Mucosa of rectum (tissue), 2 donors: ENCODE results near the gene TEP1.

ENCODE experiments used
- H3K27ac ChIP-seq, 2 donors: one replicate each; pipeline ENCODE4 v1.7.0; 2013; ENCODE audit warnings: inconsistent platforms in 2 of 2, low read depth in 2 of 2, low read length in 2 of 2
- H3K27me3 ChIP-seq, 2 donors: one replicate each; pipeline ENCODE4 v1.7.0; 2013; ENCODE audit warnings: low read length in 2 of 2; ENCODE audit not compliant: control insufficient read depth in 2 of 2, insufficient read depth in 2 of 2
- H3K36me3 ChIP-seq, 2 donors: one replicate each; pipeline ENCODE4 v1.7.0; 2013; ENCODE audit warnings: low read length in 2 of 2; ENCODE audit not compliant: control insufficient read depth in 2 of 2, insufficient read depth in 2 of 2
- H3K4me1 ChIP-seq, 2 donors: one replicate each; pipeline ENCODE4 v1.7.0; 2013; ENCODE audit warnings: low read length in 2 of 2, mild to moderate bottlenecking in 1 of 2; ENCODE audit not compliant: control insufficient read depth in 2 of 2, insufficient read depth in 2 of 2
- H3K4me3 ChIP-seq, 2 donors: one replicate each; pipeline ENCODE4 v1.7.0; 2013; ENCODE audit warnings: low read length in 2 of 2
- H3K9ac ChIP-seq, 2 donors: one replicate each; pipeline ENCODE4 v1.7.0; 2013; ENCODE audit warnings: low read length in 2 of 2, low read depth in 1 of 2, mild to moderate bottlenecking in 1 of 2
- H3K9me3 ChIP-seq, 2 donors: one replicate each; pipeline ENCODE4 v1.7.0; 2013; ENCODE audit warnings: low read length in 2 of 2; ENCODE audit not compliant: control insufficient read depth in 2 of 2
- donor health status: healthy.
- donor health status: Normal muscosa, but diverticular disease.

The TEP1 gene

GRCh38 chr14:20332431-20332787 is 80.9 kb downstream of the TEP1 start:
- Histone ChIP-seq H3K27me3 (no peaks in the 10 kb centered on the region), H3K4me3 (peak overlapping the region; percentile 74 to 88), H3K9me3 (no peaks in the 10 kb centered on the region), H3K9ac (peak overlapping the region; percentile 70 to 84), H3K36me3 (no peaks in the 10 kb centered on the region), H3K4me1 (peaks cover 7 to 12% of the 10 kb centered on the region in 2 donors), H3K27ac (peak overlapping the region; percentile 85 to 90)

- Histone ChIP-seq H3K9ac (no peak overlapping the region), H3K4me1 (peaks cover 7 to 13% of the 10 kb centered on the region in 2 donors), H3K36me3 (peaks cover 4 to 8% of the 10 kb centered on the region in 2 donors), H3K4me3 (no peak overlapping the region), H3K27ac (no peak overlapping the region), H3K27me3 (no peaks in the 10 kb centered on the region), H3K9me3 (no peaks in the 10 kb centered on the region)
Observed at GRCh38 chr14:20331053-20331613, 82.2 kb downstream of the TEP1 start.

GRCh38 chr14:20329355-20329754 is 83.9 kb downstream of the TEP1 start:
- Histone ChIP-seq H3K9me3 (no peaks in the 10 kb centered on the region), H3K4me1 (peaks cover 7 to 13% of the 10 kb centered on the region in 2 donors), H3K27ac (no peak overlapping the region), H3K36me3 (peaks cover 8 to 10% of the 10 kb centered on the region in 2 donors), H3K27me3 (no peaks in the 10 kb centered on the region), H3K9ac (no peak overlapping the region), H3K4me3 (no peak overlapping the region)

DNA sequence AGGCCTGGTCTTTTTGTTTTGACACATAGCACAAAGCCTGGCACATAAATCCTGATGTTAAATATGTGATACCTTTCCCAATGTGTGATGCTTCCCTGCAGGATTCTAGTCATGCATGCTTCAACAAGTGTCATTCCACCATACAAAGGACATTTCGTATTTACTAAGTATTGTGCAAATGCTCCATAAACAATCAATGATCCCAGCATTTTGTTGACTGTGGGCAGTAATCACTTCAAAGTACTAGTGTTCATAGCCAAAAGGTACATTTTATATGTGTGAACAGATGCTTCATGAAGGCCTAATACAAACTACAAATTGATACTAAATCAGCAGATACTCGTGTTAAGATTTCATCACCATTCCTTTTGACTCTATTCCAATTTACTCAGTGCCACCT is 84.6 kb downstream of the TEP1 start:
- Histone ChIP-seq H3K9ac (no peak overlapping the region), H3K36me3 (peaks cover 8 to 10% of the 10 kb centered on the region in 2 donors), H3K4me3 (no peak overlapping the region), H3K4me1 (peaks cover 7 to 13% of the 10 kb centered on the region in 2 donors), H3K27me3 (no peaks in the 10 kb centered on the region), H3K27ac (no peak overlapping the region), H3K9me3 (no peaks in the 10 kb centered on the region)

DNA sequence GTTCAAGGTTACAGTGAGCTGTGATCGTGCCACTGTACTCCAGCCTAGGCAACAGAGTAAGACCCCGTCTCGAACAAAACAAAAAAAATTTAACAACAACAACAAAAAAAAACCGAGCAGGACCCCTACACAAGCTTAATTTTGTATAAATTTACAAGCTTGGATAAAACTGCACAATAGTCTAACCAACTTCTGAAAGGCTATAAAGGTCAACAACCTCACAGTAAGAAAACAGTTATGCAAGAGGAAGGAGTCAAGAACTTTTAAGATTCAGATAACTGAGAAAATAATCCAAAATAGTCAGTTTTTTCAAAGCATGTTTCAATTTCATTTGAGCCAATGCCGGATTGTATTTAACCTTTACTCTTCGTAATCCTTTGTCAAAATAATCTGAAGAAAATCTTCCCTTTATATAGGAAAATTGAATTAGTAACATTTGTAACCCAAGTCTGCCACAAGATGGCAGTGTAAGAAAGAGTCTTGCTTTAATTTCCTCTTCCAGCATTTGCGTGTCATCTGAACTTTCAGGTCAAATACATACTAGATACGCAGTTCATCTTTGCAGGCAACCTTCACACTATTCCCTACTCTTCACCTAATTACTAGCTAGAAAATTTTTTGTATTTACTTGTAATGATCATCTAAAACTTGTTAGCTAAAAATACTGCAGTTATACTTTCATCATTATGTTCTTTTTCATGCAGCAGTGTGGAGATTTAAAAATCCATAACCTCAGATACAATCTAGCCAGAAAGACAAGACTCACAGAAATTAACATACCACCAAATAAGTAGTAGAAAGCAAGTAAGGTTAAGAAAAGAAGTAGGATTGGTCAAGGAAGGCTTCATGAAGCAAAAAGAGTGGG is 86.1 kb downstream of the TEP1 start:
- Histone ChIP-seq H3K27ac (no peak overlapping the region), H3K27me3 (no peaks in the 10 kb centered on the region), H3K36me3 (peaks cover 8 to 12% of the 10 kb centered on the region in 2 donors), H3K9ac (no peak overlapping the region), H3K4me3 (no peak overlapping the region), H3K4me1 (peaks cover 2 to 7% of the 10 kb centered on the region in 2 donors), H3K9me3 (no peaks in the 10 kb centered on the region)

GRCh38 chr14:20317720-20318119 is 95.6 kb downstream of the TEP1 start:
- Histone ChIP-seq H3K4me3 (no peak overlapping the region), H3K27me3 (no peaks in the 10 kb centered on the region), H3K4me1 (no peaks in the 10 kb centered on the region), H3K27ac (no peak overlapping the region), H3K9me3 (no peaks in the 10 kb centered on the region), H3K9ac (no peak overlapping the region), H3K36me3 (peaks cover 30 to 44% of the 10 kb centered on the region in 2 donors)
